Activated naive CD4-positive, alpha-beta T cell treated with anti-CD3 and anti-CD28 coated beads, Interleukin-2, amount 10 ng/mL, durations not matched to agents 7 days and 5 days (primary cell): ENCODE data around the gene PGLYRP2.

Experiments
- CTCF ChIA-PET: fragments of 350-600 bp; sonication (Branson Sonifier 250); formaldehyde crosslinking; loops from one replicate; lab custom pipeline; 2021; ENCODE audit warnings: antibody characterized with exemption; lab: Charles Lee
- DNase-seq: peaks from one replicate; pipeline ENCODE4 v3.0.0-alpha.2; 2020
- H3K27ac Mint-ChIP-seq: one replicate; pipeline ENCODE4 v1.8.0; 2021; ENCODE audit warnings: mild to moderate bottlenecking, moderate library complexity, mixed read lengths
- H3K27me3 Mint-ChIP-seq: one replicate; pipeline ENCODE4 v1.8.0; 2021; ENCODE audit warnings: mild to moderate bottlenecking, mixed read lengths
- H3K36me3 Mint-ChIP-seq: one replicate; pipeline ENCODE4 v1.8.0; 2021; ENCODE audit warnings: mixed read lengths
- H3K4me1 Mint-ChIP-seq: one replicate; pipeline ENCODE4 v1.8.0; 2021; ENCODE audit warnings: mixed read lengths
- H3K4me3 Mint-ChIP-seq: one replicate; pipeline ENCODE4 v1.8.0; 2021; ENCODE audit warnings: mild to moderate bottlenecking, moderate library complexity, mixed read lengths
- H3K9me3 Mint-ChIP-seq: one replicate; pipeline ENCODE4 v1.8.0; 2021; ENCODE audit warnings: mixed read lengths

The PGLYRP2 gene

GRCh38 chr19:15444505-15445226 is 34.6 kb downstream of the PGLYRP2 start:
- H3K4me1 Mint-ChIP-seq: peaks cover 8% of the 10 kb centered on the region
- peaks cover 11% of the 10 kb centered on the region for H3K36me3 Mint-ChIP-seq
- no peaks in the 10 kb centered on the region for H3K27me3 Mint-ChIP-seq
- CTCF ChIA-PET: no interaction called here
- DNase-seq: no peak
- H3K9me3 Mint-ChIP-seq: no peaks in the 10 kb centered on the region
- no peak overlapping the region for H3K4me3 Mint-ChIP-seq
- no peak overlapping the region for H3K27ac Mint-ChIP-seq

- Mint-ChIP-seq H3K9me3 (no peaks in the 10 kb centered on the region), H3K27ac (no peak overlapping the region), H3K4me3 (no peak overlapping the region), H3K36me3 (peaks cover 11% of the 10 kb centered on the region), H3K27me3 (no peaks in the 10 kb centered on the region), H3K4me1 (peaks cover 7% of the 10 kb centered on the region)
- DNase-seq: no peak
- CTCF ChIA-PET: no interaction called here
Measured at GRCh38 chr19:15443838-15444237, 35.5 kb downstream of the PGLYRP2 start.

DNA sequence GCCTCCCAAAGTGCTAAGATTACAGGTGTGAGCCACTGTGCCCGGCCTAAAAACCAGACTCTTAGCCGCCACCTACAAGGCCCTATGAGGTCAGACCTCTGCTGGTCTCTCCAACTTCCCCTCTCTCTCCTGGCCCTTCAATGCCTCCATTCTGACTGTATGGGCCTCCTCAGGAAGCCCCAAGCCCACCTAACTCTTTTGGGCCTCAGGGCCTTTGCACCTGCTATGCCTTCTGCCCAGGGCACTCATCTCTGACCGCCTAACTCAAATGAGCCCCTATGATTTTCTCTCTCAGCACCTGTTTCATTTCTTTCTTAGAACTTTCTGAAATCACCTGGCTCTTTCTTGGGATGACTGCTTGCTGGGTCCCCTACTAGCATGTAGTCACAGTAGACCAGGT is 36.0 kb downstream of the PGLYRP2 start:
- Mint-ChIP-seq H3K4me1 (peaks cover 1% of the 10 kb centered on the region), H3K27ac (no peak overlapping the region), H3K36me3 (peaks cover 8% of the 10 kb centered on the region), H3K9me3 (no peaks in the 10 kb centered on the region), H3K27me3 (no peaks in the 10 kb centered on the region), H3K4me3 (no peak overlapping the region)
- no peak for DNase-seq
- CTCF ChIA-PET: no interaction called here

GRCh38 chr19:15442142-15442920 is 37.0 kb downstream of the PGLYRP2 start:
- Mint-ChIP-seq H3K4me1 (no peaks in the 10 kb centered on the region), H3K9me3 (no peaks in the 10 kb centered on the region), H3K27me3 (no peaks in the 10 kb centered on the region), H3K36me3 (peaks cover 4% of the 10 kb centered on the region), H3K27ac (no peak overlapping the region), H3K4me3 (no peak overlapping the region)
- CTCF ChIA-PET: interaction anchor here (1.4 kb wide), 1 partner anchor 113 kb away, joined by 3 read pairs; no protein-coding TSS in a partner anchor
- DNase-seq: no peak

GRCh38 chr19:15441317-15441716 is 38.0 kb downstream of the PGLYRP2 start:
- CTCF ChIA-PET: interaction anchor here (1.4 kb wide), 1 partner anchor 114 kb away, joined by 3 read pairs; no protein-coding TSS in a partner anchor
- Mint-ChIP-seq H3K9me3 (no peaks in the 10 kb centered on the region), H3K4me3 (no peak overlapping the region), H3K36me3 (no peaks in the 10 kb centered on the region), H3K27me3 (no peaks in the 10 kb centered on the region), H3K27ac (no peak overlapping the region), H3K4me1 (peaks cover 1% of the 10 kb centered on the region)
- DNase-seq: no peak

GRCh38 chr19:15439821-15440641 is 39.3 kb downstream of the PGLYRP2 start:
- CTCF ChIA-PET: no interaction called here
- H3K27ac Mint-ChIP-seq: no peak overlapping the region
- no peak for DNase-seq
- no peaks in the 10 kb centered on the region for H3K36me3 Mint-ChIP-seq
- H3K27me3 Mint-ChIP-seq: no peaks in the 10 kb centered on the region
- H3K4me1 Mint-ChIP-seq: peaks cover 4% of the 10 kb centered on the region
- no peak overlapping the region for H3K4me3 Mint-ChIP-seq
- H3K9me3 Mint-ChIP-seq: no peaks in the 10 kb centered on the region

DNA sequence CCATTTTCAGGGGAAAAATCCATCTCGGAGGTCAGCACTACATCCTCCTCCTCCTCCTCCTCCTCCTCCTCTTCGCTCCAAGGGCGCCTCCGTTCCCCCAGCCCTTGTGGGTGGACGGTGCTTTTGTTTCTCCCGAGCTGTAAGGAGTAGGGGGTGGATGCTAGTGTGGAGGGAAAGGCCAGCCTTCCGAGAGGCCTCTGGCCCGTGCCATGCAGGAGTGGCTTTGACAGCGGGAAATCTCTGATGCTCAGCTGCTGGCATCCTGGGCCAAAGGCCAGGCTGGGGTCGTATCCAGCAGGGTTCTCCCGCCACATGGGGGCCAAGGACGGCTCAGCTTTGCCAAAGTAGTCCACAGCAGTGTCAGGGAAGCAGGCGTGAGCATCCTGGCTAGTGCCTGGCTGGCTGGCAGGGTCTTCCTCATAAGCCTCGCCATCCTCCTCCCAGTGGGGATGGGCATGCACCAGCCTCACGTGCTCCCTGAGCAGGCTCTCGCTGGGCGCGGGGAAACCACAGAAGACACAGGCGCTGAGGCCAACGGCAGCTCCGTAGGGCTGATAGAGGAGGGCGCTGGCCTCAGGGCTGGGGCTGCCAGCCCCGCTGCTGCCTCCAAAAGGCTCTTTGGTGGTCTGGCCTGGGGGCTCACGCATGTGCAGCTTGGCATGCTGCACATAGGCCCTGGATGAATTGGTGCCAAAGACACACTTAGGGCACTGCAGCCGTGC is 40.1 kb downstream of the PGLYRP2 start:
- Mint-ChIP-seq H3K36me3 (no peaks in the 10 kb centered on the region), H3K4me1 (peaks cover 4% of the 10 kb centered on the region), H3K27me3 (no peaks in the 10 kb centered on the region), H3K4me3 (no peak overlapping the region), H3K27ac (no peak overlapping the region), H3K9me3 (no peaks in the 10 kb centered on the region)
- CTCF ChIA-PET: no interaction called here
- DNase-seq: no peak

DNA sequence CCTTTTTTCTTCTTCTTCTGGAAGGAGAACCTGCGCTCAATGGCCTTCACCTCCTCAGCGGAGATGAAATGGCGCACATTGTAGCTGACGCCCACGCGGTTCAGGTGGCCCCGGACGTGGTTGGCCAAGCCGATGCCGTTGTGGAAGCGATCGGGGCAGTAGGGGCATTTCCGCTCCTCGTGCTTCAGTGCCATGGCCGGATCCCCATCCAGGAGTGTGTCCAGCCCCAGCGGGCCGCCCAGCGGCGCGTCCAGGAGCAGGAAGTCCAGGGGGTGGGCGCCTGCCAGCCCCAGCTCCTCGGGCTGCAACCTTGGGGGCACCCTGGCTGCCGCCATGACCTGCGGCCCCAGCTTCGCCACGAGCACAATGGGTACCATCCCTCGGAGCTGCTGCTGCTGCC is 40.7 kb downstream of the PGLYRP2 start:
- H3K36me3 Mint-ChIP-seq: no peaks in the 10 kb centered on the region
- H3K4me1 Mint-ChIP-seq: peaks cover 5% of the 10 kb centered on the region
- no peak for DNase-seq
- no peak overlapping the region for H3K4me3 Mint-ChIP-seq
- no peaks in the 10 kb centered on the region for H3K9me3 Mint-ChIP-seq
- no peaks in the 10 kb centered on the region for H3K27me3 Mint-ChIP-seq
- no peak overlapping the region for H3K27ac Mint-ChIP-seq
- CTCF ChIA-PET: no interaction called here

DNA sequence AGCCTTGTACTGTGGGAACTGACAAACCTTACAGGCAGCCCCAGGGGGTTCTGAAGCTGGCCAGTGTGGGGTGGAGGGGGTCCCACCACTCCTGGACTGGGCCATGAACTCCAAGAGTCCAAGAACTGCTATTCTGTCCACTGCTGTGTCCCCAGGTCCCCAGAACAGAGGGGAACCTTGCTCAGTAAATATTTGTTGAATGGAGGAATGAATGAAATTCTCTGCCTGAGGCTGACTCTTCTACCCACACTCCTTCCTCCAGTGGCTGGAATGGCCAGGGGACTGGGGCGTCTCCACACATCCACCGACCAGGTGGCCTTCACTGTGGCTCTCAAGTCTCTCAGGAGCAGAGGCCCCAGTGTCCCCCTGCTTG is 41.2 kb downstream of the PGLYRP2 start:
- CTCF ChIA-PET: no interaction called here
- no peaks in the 10 kb centered on the region for H3K9me3 Mint-ChIP-seq
- no peaks in the 10 kb centered on the region for H3K27me3 Mint-ChIP-seq
- H3K4me1 Mint-ChIP-seq: peaks cover 10% of the 10 kb centered on the region
- no peaks in the 10 kb centered on the region for H3K36me3 Mint-ChIP-seq
- DNase-seq: no peak
- H3K4me3 Mint-ChIP-seq: no peak overlapping the region
- no peak overlapping the region for H3K27ac Mint-ChIP-seq

GRCh38 chr19:15437355-15438123 is 41.8 kb downstream of the PGLYRP2 start:
- Mint-ChIP-seq H3K4me1 (peaks cover 14% of the 10 kb centered on the region), H3K9me3 (no peaks in the 10 kb centered on the region), H3K27ac (no peak overlapping the region), H3K36me3 (no peaks in the 10 kb centered on the region), H3K27me3 (no peaks in the 10 kb centered on the region), H3K4me3 (no peak overlapping the region)
- CTCF ChIA-PET: interaction anchor here (3.2 kb wide), 1 partner anchor 18 kb away, joined by 14 read pairs; the partner anchor contains the start of gene AKAP8L
- no peak for DNase-seq

GRCh38 chr19:15436826-15437110 is 42.5 kb downstream of the PGLYRP2 start:
- no peak overlapping the region for H3K4me3 Mint-ChIP-seq
- H3K36me3 Mint-ChIP-seq: no peaks in the 10 kb centered on the region
- DNase-seq: no peak
- H3K27ac Mint-ChIP-seq: no peak overlapping the region
- peaks cover 17% of the 10 kb centered on the region for H3K4me1 Mint-ChIP-seq
- CTCF ChIA-PET: interaction anchor here (3.2 kb wide), 1 partner anchor 17 kb away, joined by 14 read pairs; the partner anchor contains the start of gene AKAP8L
- no peaks in the 10 kb centered on the region for H3K9me3 Mint-ChIP-seq
- H3K27me3 Mint-ChIP-seq: no peaks in the 10 kb centered on the region

DNA sequence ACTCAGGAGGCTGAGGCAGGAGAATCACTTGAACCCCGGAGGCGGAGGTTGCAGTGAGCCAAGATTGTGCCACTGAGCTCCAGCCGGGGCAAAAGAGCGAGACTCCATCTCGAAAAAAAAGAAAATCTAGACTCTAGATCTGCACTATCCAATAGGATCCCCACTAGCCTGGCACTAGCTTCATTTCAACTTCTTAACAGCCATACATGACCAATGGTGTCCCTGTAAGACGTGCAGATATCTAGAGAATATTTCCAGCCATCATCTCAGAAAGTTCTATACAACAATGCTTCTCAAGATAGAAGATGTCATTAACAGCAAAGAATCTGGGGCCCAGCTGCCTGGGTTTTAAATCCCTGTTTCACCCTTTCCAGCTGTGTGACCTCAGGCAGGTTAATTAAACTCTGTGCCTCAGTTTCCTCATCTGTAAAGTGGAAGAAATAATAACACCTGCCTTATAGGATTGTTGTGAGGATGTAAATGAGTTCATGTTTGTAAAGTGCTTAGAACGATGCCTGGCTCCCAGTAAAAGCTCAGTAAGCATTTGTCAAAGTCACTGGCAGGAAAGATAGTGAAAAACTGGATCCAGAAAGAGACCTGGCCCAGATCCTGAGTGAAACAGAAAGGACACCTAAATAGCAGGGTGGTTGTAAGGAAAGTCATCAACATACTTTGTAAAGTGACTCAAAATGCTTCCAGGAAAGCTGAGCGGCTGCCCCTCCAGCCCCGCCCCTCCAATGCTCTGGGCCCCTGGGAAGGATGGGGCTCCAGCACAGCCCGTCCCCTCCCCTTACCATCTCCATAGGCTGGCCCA is 43.1 kb downstream of the PGLYRP2 start:
- CTCF ChIA-PET: interaction anchor here (3.2 kb wide), 1 partner anchor 17 kb away, joined by 14 read pairs; the partner anchor contains the start of gene AKAP8L
- Mint-ChIP-seq H3K4me3 (no peak overlapping the region), H3K4me1 (peaks cover 22% of the 10 kb centered on the region), H3K27ac (no peak overlapping the region), H3K27me3 (no peaks in the 10 kb centered on the region), H3K36me3 (no peaks in the 10 kb centered on the region), H3K9me3 (no peaks in the 10 kb centered on the region)
- no peak for DNase-seq
